ENCODE results near the gene CEACAM19. TPM values are rescaled to one million over a fixed set of nuclear protein-coding genes. Genes with fewer than 3 reads are reported as not detected.

Gene CEACAM19
- total RNA-seq, 1 donor from 2014 or later: 0.09 TPM

DNA sequence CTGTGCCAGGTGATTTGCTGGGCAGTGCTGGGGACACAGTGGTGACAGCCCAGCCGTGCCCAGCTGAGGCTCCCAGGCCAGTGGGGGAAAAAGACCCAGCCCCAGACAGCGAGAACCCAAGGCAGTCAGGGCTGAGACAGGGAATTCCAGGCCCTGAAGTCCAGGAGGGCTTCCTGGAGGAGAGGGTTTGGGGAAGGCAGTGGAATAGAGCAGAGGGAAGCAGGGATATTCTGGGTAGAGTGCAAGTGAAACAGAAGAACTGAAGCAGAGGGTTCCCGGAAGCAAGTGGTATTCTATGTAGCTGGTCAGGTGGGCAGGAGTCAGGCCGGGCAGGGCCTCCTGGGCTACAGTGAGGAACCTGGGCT is 26.4 kb downstream of the CEACAM19 start:
- Mint-ChIP-seq H3K4me1 (peaks cover 4% of the 10 kb centered on the region), H3K4me3 (no peak overlapping the region), H3K36me3 (no peaks in the 10 kb centered on the region), H3K27me3 (ENCODE audit: insufficient read depth, low read depth) (no peaks in the 10 kb centered on the region), H3K27ac (peak overlapping the region; percentile 37), H3K9me3 (no peaks in the 10 kb centered on the region)
- H3K9me3 ChIP-seq (ENCODE audit: low read depth): no peaks in the 10 kb centered on the region
- no peaks in the 10 kb centered on the region for H4K20me1 ChIP-seq (ENCODE audit: low read depth)
- no peaks in the 10 kb centered on the region for H3F3A ChIP-seq (ENCODE audit: low read depth)
- no peaks in the 10 kb centered on the region for H3K27me3 ChIP-seq
- H3K27ac ChIP-seq: no peak overlapping the region
- no peak overlapping the region for H3K4me3 ChIP-seq
- no peaks in the 10 kb centered on the region for H3K79me2 ChIP-seq (ENCODE audit: low read depth)
- no peaks in the 10 kb centered on the region for H3K4me1 ChIP-seq
- DNase-seq (ENCODE audit: low spot score): no peak
- TF ChIP-seq EZH2 (IDR thresholded peaks at IDR 0.05) (no peak), CTCF (IDR thresholded peaks at IDR 0.05) (no peak), EZH2phosphoT487 (IDR thresholded peaks at IDR 0.05) (no peak)
- H2AFZ ChIP-seq (replicated peaks): no peak overlapping the region
- H3K36me3 ChIP-seq: no peaks in the 10 kb centered on the region
- H3K9ac ChIP-seq: no peak overlapping the region
- H3K4me2 ChIP-seq: no peak overlapping the region

GRCh38 chr19:44698492-44699201 is 27.4 kb downstream of the CEACAM19 start, which contains the start of gene CEACAM16:
CEACAM16 (plus strand) TSS chr19:44699151; CDS start chr19:44701457, 2,306 bp downstream.
- H3K4me3 Mint-ChIP-seq: no peak within 1 kb of the TSS
- no peaks in the 10 kb centered on the region for H3F3A ChIP-seq (ENCODE audit: low read depth)
- no peaks in the 10 kb centered on the region for H3K36me3 Mint-ChIP-seq
- no peaks in the 10 kb centered on the region for H4K20me1 ChIP-seq (ENCODE audit: low read depth)
- no peaks in the 10 kb centered on the region for H3K79me2 ChIP-seq (ENCODE audit: low read depth)
- H3K27ac ChIP-seq: no peak within 1 kb of the TSS
- no peaks in the 10 kb centered on the region for H3K9me3 Mint-ChIP-seq
- H3K4me1 Mint-ChIP-seq: peaks cover 4% of the 10 kb centered on the region
- no peaks in the 10 kb centered on the region for H3K27me3 Mint-ChIP-seq (ENCODE audit: insufficient read depth, low read depth)
- no peak within 1 kb of the TSS for H3K4me3 ChIP-seq
- no peaks in the 10 kb centered on the region for H3K4me1 ChIP-seq
- H3K27ac Mint-ChIP-seq: no peak within 1 kb of the TSS
- no peak within 1 kb of the TSS for H3K4me2 ChIP-seq
- no peaks in the 10 kb centered on the region for H3K27me3 ChIP-seq
- H3K36me3 ChIP-seq: no peaks in the 10 kb centered on the region
- DNase-seq (ENCODE audit: low spot score): no peak
- TF ChIP-seq CTCF (IDR thresholded peaks at IDR 0.05): no peak
- TF ChIP-seq EZH2phosphoT487 (IDR thresholded peaks at IDR 0.05): no peak
- TF ChIP-seq EZH2 (IDR thresholded peaks at IDR 0.05): no peak
- H3K9me3 ChIP-seq (ENCODE audit: low read depth): no peaks in the 10 kb centered on the region
- H3K9ac ChIP-seq: no peak within 1 kb of the TSS
- no peak within 1 kb of the TSS for H2AFZ ChIP-seq (replicated peaks)

- H3K4me3 Mint-ChIP-seq: no peak overlapping the region
- Histone ChIP-seq H3F3A (ENCODE audit: low read depth) (no peaks in the 10 kb centered on the region), H3K4me3 (no peak overlapping the region), H3K27ac (no peak overlapping the region), H3K79me2 (ENCODE audit: low read depth) (no peaks in the 10 kb centered on the region), H3K36me3 (no peaks in the 10 kb centered on the region), H3K27me3 (no peaks in the 10 kb centered on the region), H3K9ac (no peak overlapping the region), H3K4me1 (no peaks in the 10 kb centered on the region), H3K4me2 (no peak overlapping the region), H4K20me1 (ENCODE audit: low read depth) (no peaks in the 10 kb centered on the region), H3K9me3 (ENCODE audit: low read depth) (no peaks in the 10 kb centered on the region), H2AFZ (replicated peaks) (no peak overlapping the region)
- H3K4me1 Mint-ChIP-seq: peaks cover 4% of the 10 kb centered on the region
- no peak overlapping the region for H3K27ac Mint-ChIP-seq
- DNase-seq (ENCODE audit: low spot score): no peak
- H3K36me3 Mint-ChIP-seq: no peaks in the 10 kb centered on the region
- peaks cover 2% of the 10 kb centered on the region for H3K9me3 Mint-ChIP-seq
- TF ChIP-seq CTCF (IDR thresholded peaks at IDR 0.05) (no peak), EZH2phosphoT487 (IDR thresholded peaks at IDR 0.05) (no peak), EZH2 (IDR thresholded peaks at IDR 0.05) (no peak)
- no peaks in the 10 kb centered on the region for H3K27me3 Mint-ChIP-seq (ENCODE audit: insufficient read depth, low read depth)
Observed at GRCh38 chr19:44700547-44700946, 29.3 kb downstream of the CEACAM19 start.
